Stimulated activated CD8-positive, alpha-beta memory T cell treated with anti-CD3 and anti-CD28 coated beads, Interleukin-12 subunit alpha, Interleukin-12 subunit beta, amount 100 ng/mL, for 24 hours (primary cell): ENCODE results near the gene SCD5.

Source experiments
- DNase-seq: peaks from one replicate; pipeline ENCODE4 v3.0.0-alpha.2; 2020; ENCODE audit errors: extremely low read depth

Gene SCD5

GRCh38 chr4:82589756-82590155, 208.8 kb downstream of the SCD5 start:
- DNase-seq: no peak

DNA sequence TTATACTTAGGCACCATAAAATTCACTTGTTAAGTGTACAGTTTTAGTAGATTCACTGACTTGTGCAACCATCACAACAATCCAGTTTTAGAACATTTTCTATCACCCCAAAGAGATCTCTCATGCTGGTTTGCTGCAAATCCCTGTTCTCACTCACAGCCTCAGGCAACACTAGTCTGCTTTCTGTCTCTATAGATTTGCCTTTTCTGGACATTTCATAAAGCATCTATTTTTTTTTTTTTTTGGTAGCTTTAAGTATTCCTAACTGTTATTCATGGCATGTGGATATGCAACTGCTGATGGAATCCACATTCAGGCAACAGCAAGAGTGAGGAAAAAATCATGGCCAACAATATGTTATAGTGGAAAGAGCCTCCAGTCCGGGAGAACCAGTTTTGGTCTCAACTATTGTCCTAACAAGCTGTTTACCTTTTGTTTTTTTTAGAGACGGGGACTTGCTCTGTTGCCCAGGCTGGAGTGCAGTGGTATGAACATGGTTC, 209.8 kb downstream of the SCD5 start:
- DNase-seq: no peak

DNA sequence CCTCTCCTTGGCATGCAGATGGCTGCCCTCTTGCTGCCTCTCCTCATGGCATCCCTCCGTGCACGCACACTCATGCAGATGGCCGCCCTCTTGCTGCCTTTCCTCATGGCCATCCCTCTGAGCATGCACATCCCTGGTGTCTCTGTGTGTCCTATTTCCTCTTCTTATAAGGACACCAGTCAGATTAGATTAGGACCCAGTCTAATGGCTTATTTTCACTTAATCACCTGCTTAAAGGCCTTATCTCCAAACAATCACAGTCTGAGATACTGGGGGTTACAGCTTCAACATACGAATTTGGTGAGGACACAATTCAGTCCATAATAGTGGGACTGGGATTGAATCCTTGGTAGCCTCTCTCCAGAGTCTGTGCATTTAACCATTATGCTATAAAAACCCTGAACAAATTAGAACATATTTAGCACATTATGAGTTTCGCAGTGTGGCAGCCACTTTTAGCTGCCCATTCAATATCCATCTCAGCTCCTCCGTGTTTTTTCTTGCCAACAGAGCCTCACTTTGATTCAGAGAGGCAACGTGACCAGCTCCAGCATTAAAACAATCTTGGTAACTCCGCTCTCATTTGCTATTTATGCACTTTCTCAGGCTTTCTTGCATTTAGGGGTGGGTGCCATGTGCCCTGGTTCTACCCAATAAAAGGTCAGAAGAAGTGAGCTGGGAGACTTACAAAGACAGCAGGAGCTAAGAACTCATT, 210.6 kb downstream of the SCD5 start:
- no peak for DNase-seq

GRCh38 chr4:82585690-82586435, 212.7 kb downstream of the SCD5 start:
- DNase-seq: no peak

- DNase-seq: no peak
These were observed 213.7 kb downstream of the SCD5 start for GRCh38 chr4:82584931-82585330.

GRCh38 chr4:82583897-82584587, 214.6 kb downstream of the SCD5 start:
- no peak for DNase-seq

- no peak for DNase-seq
These were observed 218.7 kb downstream of the SCD5 start for GRCh38 chr4:82579932-82580331.
